HuH-7 (cell line): ENCODE measurements around the gene RABGGTA.
"Not testable (repeated sequence)": the region's sequence is repeated elsewhere in the genome, so short reads cannot be mapped to it uniquely, and the experiment has no call there.

ENCODE experiments used
- DNase-seq: peaks from one replicate; pipeline ENCODE4 v3.0.0; 2011; ENCODE audit warnings: low spot score

Gene RABGGTA

GRCh38 chr14:24240110-24240918 is 31.1 kb downstream of the RABGGTA start:
- DNase-seq = no peak

GRCh38 chr14:24238527-24239037 is 32.8 kb downstream of the RABGGTA start:
- no peak for DNase-seq

- no peak for DNase-seq
Observed at GRCh38 chr14:24238123-24238522, 33.3 kb downstream of the RABGGTA start.

GRCh38 chr14:24237463-24237955 is 33.9 kb downstream of the RABGGTA start:
- DNase-seq = no peak

- no peak for DNase-seq
Observed at GRCh38 chr14:24236689-24237462, 34.5 kb downstream of the RABGGTA start.

- no peak for DNase-seq
Observed at GRCh38 chr14:24235804-24236688, 35.4 kb downstream of the RABGGTA start.

- no peak for DNase-seq
Observed at GRCh38 chr14:24234095-24235005, 37.0 kb downstream of the RABGGTA start.

GRCh38 chr14:24233538-24233866 is 37.9 kb downstream of the RABGGTA start:
- DNase-seq = no peak

GRCh38 chr14:24232645-24233537 is 38.5 kb downstream of the RABGGTA start, which contains the start of gene GMPR2:
Gene GMPR2 (plus strand): TSS chr14:24232929. CDS start chr14:24233254, 325 bp downstream.
- peak; percentile 54 for DNase-seq

- peak; percentile 78 for DNase-seq
Observed at GRCh38 chr14:24232121-24232644, 39.2 kb downstream of the RABGGTA start, which contains the start of gene NEDD8. Gene NEDD8 (minus strand): TSS chr14:24232367. CDS start chr14:24232267, 100 bp downstream.

- DNase-seq = no peak
Observed at GRCh38 chr14:24231263-24232120, 39.9 kb downstream of the RABGGTA start.

GRCh38 chr14:24228902-24229301 is 42.5 kb downstream of the RABGGTA start:
- DNase-seq = no peak

- DNase-seq = no peak
Observed at GRCh38 chr14:24226473-24226872, 44.9 kb downstream of the RABGGTA start.

GRCh38 chr14:24224618-24225071 is 46.8 kb downstream of the RABGGTA start:
- DNase-seq = no peak

GRCh38 chr14:24222987-24223386 is 48.4 kb downstream of the RABGGTA start:
- DNase-seq = not testable (repeated sequence)

GRCh38 chr14:24219521-24219920 is 51.9 kb downstream of the RABGGTA start:
- DNase-seq = no peak

- no peak for DNase-seq
Observed at GRCh38 chr14:24219080-24219479, 52.3 kb downstream of the RABGGTA start.

GRCh38 chr14:24216876-24217275 is 54.5 kb downstream of the RABGGTA start:
- DNase-seq = not testable (repeated sequence)
